H1 (cell line): ENCODE results near the gene BCL7B. TPM values are rescaled to one million over a fixed set of nuclear protein-coding genes. Genes with fewer than 3 reads are reported as not detected.

ENCODE experiments used
- ASH2L ChIP-seq: fragments of 200-600, 300-600 bp; sonication (generic); IDR thresholded peaks from one replicate; pipeline ENCODE4 v1.7.1; 2017; ENCODE audit warnings: low read length
- CREB1 ChIP-seq: IDR thresholded peaks from 2 replicates; pipeline ENCODE4 v1.6.1; 2012; ENCODE audit warnings: inconsistent platforms
- CTBP2 ChIP-seq: IDR thresholded peaks from 2 replicates; pipeline ENCODE4 v1.7.0; 2011; ENCODE audit warnings: borderline replicate concordance, mild to moderate bottlenecking, moderate library complexity, mixed read lengths, low read length; ENCODE audit not compliant: insufficient read depth, insufficient read length
- GABPA ChIP-seq: IDR thresholded peaks from 2 replicates; pipeline ENCODE4 v1.6.1; 2011; ENCODE audit warnings: mild to moderate bottlenecking, low read length, moderate library complexity, borderline replicate concordance; ENCODE audit not compliant: insufficient read depth
- HDAC2 ChIP-seq, 2 experiments: fragments of 300-600 bp in 1 of 2; sonication (generic) in 1 of 2; IDR thresholded peaks; 2 replicates each; pipeline ENCODE4 v1.6.1; 2011 to 2012; ENCODE audit warnings: low read depth in 2 of 2, low read length in 2 of 2, mild to moderate bottlenecking in 2 of 2, moderate library complexity in 2 of 2, borderline replicate concordance in 1 of 2, inconsistent platforms in 1 of 2
- HDAC6 ChIP-seq: IDR thresholded peaks from one replicate; pipeline ENCODE4 v1.7.1; 2012; ENCODE audit warnings: low read depth, mild to moderate bottlenecking, inconsistent platforms, low read length, moderate library complexity
- KDM1A ChIP-seq: fragments of 200-600, 300-600 bp; sonication (generic); IDR thresholded peaks from 2 replicates; pipeline ENCODE4 v1.7.1; 2016; ENCODE audit warnings: mild to moderate bottlenecking, low read length, borderline replicate concordance
- NRF1 ChIP-seq: IDR thresholded peaks from 2 replicates; pipeline ENCODE4 v1.6.1; 2011; ENCODE audit warnings: mild to moderate bottlenecking, low read depth, low read length, improper control_type of control experiment
- POLR2A ChIP-seq, 2 experiments: IDR thresholded peaks; 1 replicate in 1 of 2; 2 replicates in 1 of 2; pipeline ENCODE4 v1.6.1; 2011; ENCODE audit warnings: low read depth in 2 of 2, low read length in 2 of 2, mild to moderate bottlenecking in 2 of 2; ENCODE audit errors: control extremely low read depth in 1 of 2
- POLR2AphosphoS5 ChIP-seq: IDR thresholded peaks from 2 replicates; pipeline ENCODE4 v1.6.1; 2011; ENCODE audit warnings: low read depth, low read length
- RNF2 ChIP-seq: fragments of 200-900, 300-1000 bp; sonication (generic); IDR thresholded peaks from 2 replicates; pipeline ENCODE4 v1.7.1; 2016; ENCODE audit warnings: borderline replicate concordance, low read depth, mild to moderate bottlenecking, antibody characterized with exemption, low read length; ENCODE audit not compliant: poor library complexity, severe bottlenecking; ENCODE audit errors: missing control alignments
- SAP30 ChIP-seq: fragments of 300-600 bp; sonication (generic); IDR thresholded peaks from 2 replicates; pipeline ENCODE4 v1.7.1; 2012; ENCODE audit warnings: low read length, moderate library complexity, mild to moderate bottlenecking, inconsistent platforms; ENCODE audit not compliant: insufficient read depth, insufficient replicate concordance
- SIRT6 ChIP-seq: IDR thresholded peaks from one replicate; pipeline ENCODE4 v1.7.1; 2012; ENCODE audit warnings: low read length, inconsistent platforms
- SUZ12 ChIP-seq: fragments of 200-600 bp; sonication (generic); IDR thresholded peaks from 2 replicates; pipeline ENCODE4 v1.6.1; 2012; ENCODE audit warnings: mild to moderate bottlenecking, inconsistent platforms, low read length, moderate library complexity, mixed read lengths
- TCF12 ChIP-seq: IDR thresholded peaks from 2 replicates; pipeline ENCODE4 v1.6.1; 2011; ENCODE audit warnings: low read depth, mild to moderate bottlenecking, low read length
- TEAD4 ChIP-seq: IDR thresholded peaks from 2 replicates; pipeline ENCODE4 v1.6.1; 2012; ENCODE audit warnings: low read depth, low read length, inconsistent platforms, mixed read lengths
- YY1 ChIP-seq: IDR thresholded peaks from 2 replicates; pipeline ENCODE4 v1.6.1; 2011; ENCODE audit warnings: low read depth, mild to moderate bottlenecking, low read length
- polyA plus RNA-seq, 7 experiments: library from polyadenylated mRNA; depleted of rRNA in 3 of 7; stranded (reverse) in 5 of 7; unstranded in 2 of 7; fragments of >200 nt in 5 of 7; fragments of 200-250 nt in 2 of 7; gene quantifications; 1 replicate in 5 of 7; 2 replicates in 1 of 7; 4 replicates in 1 of 7; pipeline versions ENCODE4 v1.2.1 to v1.2.3, GENCODE V29; 2011 to 2013; ENCODE audit warnings: missing spikeins in 2 of 7, mixed read lengths in 2 of 7
- total RNA-seq: library from RNA; stranded (reverse); fragmentation: NEBNext Ultra II Directional; extraction: Animal tissue kit (Norgen Biotek cat#: 25700); gene quantifications from 2 replicates; pipeline ENCODE4 v1.2.1, GENCODE V29; 2021
- TF ChIP-seq, protein P1 (sequence below): IDR thresholded peaks from 2 replicates; pipeline ENCODE4 v1.6.1; 2011; ENCODE audit warnings: low read length, improper control_type of control experiment
- TF ChIP-seq, protein P2 (sequence below): IDR thresholded peaks from 2 replicates; pipeline ENCODE4 v1.6.1; 2012; ENCODE audit warnings: inconsistent platforms
- TF ChIP-seq, protein P3 (sequence below): IDR thresholded peaks from 2 replicates; pipeline ENCODE4 v1.6.1; 2012; ENCODE audit warnings: inconsistent platforms

BCL7B gene
- total and polyA plus RNA-seq, 2 of the 8 experiments (the other 6 are each of a cell fraction or from before 2014, with no cell fraction given): 24.9 to 44.6 TPM

- TF ChIP-seq, protein P1, sequence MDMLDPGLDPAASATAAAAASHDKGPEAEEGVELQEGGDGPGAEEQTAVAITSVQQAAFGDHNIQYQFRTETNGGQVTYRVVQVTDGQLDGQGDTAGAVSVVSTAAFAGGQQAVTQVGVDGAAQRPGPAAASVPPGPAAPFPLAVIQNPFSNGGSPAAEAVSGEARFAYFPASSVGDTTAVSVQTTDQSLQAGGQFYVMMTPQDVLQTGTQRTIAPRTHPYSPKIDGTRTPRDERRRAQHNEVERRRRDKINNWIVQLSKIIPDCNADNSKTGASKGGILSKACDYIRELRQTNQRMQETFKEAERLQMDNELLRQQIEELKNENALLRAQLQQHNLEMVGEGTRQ: 0 out of 2 replicates have a peak, but pooled peaks have one; percentile 43
- TF ChIP-seq HDAC2 (IDR thresholded peaks at IDR 0.05; ENCODE audit: borderline replicate concordance in 1 of 2, low read depth in 2 of 2, low read length in 2 of 2) (peak in 1 of 2 experiments; percentile 74; a peak in 2 of 4 replicates), RNF2 (peak; percentile 47), YY1 (peak; percentile 69; the same call in 1 of the 2 replicates), ASH2L (peak; percentile 70), TCF12 (0 out of 2 replicates have a peak, but pooled peaks have one; percentile 53), SUZ12 (no peak), HDAC6 (no peak), NRF1 (peak; percentile 63), TEAD4 (peak; percentile 86), KDM1A (peak; percentile 87; the same call in 1 of the 2 replicates), CREB1 (no peak), POLR2AphosphoS5 (peak; percentile 93), POLR2A (IDR thresholded peaks at IDR 0.05; ENCODE audit: control extremely low read depth in 1 of 2, low read depth in 2 of 2, low read length in 2 of 2) (peak; percentile 82 to 84), GABPA (0 out of 2 replicates have a peak, but pooled peaks have one; percentile 49), SAP30 (no peak), CTBP2 (no peak), SIRT6 (no peak)
- TF ChIP-seq, protein P2, sequence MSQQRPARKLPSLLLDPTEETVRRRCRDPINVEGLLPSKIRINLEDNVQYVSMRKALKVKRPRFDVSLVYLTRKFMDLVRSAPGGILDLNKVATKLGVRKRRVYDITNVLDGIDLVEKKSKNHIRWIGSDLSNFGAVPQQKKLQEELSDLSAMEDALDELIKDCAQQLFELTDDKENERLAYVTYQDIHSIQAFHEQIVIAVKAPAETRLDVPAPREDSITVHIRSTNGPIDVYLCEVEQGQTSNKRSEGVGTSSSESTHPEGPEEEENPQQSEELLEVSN: peak; percentile 99
- TF ChIP-seq, protein P3, sequence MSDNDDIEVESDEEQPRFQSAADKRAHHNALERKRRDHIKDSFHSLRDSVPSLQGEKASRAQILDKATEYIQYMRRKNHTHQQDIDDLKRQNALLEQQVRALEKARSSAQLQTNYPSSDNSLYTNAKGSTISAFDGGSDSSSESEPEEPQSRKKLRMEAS: peak; percentile 99
Measured at GRCh38 chr7:73557397-73558257, at the start of gene BCL7B (continued).
